Medulla oblongata (tissue), 1 donor: ENCODE data around the gene STK32B.
"Not testable (repeated sequence)": the region's sequence is repeated elsewhere in the genome, so short reads cannot be mapped to it uniquely, and the experiment has no call there.

ENCODE experiments used
- DNase-seq: peaks from one replicate; pipeline ENCODE4 v3.0.0-alpha.2; 2015; ENCODE audit errors: extremely low spot score

The STK32B gene

GRCh38 chr4:5443976-5444802 is 392.9 kb downstream of the STK32B start:
- DNase-seq: not testable (repeated sequence)

- no peak for DNase-seq
These were observed 393.7 kb downstream of the STK32B start for GRCh38 chr4:5444918-5445517.

- DNase-seq: no peak
These were observed 395.4 kb downstream of the STK32B start for GRCh38 chr4:5446595-5447226.

- DNase-seq: no peak
These were observed 396.5 kb downstream of the STK32B start for GRCh38 chr4:5447755-5448154.

- no peak for DNase-seq
These were observed 396.9 kb downstream of the STK32B start for GRCh38 chr4:5448221-5448620.

- DNase-seq: no peak
These were observed 400.0 kb downstream of the STK32B start for GRCh38 chr4:5451243-5451642.

GRCh38 chr4:5452156-5452555 is 400.9 kb downstream of the STK32B start:
- no peak for DNase-seq

GRCh38 chr4:5455003-5455585 is 403.8 kb downstream of the STK32B start:
- DNase-seq: no peak

GRCh38 chr4:5456296-5456845 is 405.1 kb downstream of the STK32B start:
- DNase-seq: no peak

- DNase-seq: no peak
These were observed 407.4 kb downstream of the STK32B start for GRCh38 chr4:5458676-5459075.

- DNase-seq: no peak
These were observed 408.0 kb downstream of the STK32B start for GRCh38 chr4:5459236-5459635.

- no peak for DNase-seq
These were observed 409.0 kb downstream of the STK32B start for GRCh38 chr4:5460106-5460801.

GRCh38 chr4:5461477-5461876 is 410.2 kb downstream of the STK32B start:
- no peak for DNase-seq

- no peak for DNase-seq
These were observed 411.1 kb downstream of the STK32B start for GRCh38 chr4:5462254-5462835.

GRCh38 chr4:5462896-5463295 is 411.6 kb downstream of the STK32B start:
- no peak for DNase-seq

- DNase-seq: no peak
These were observed 412.1 kb downstream of the STK32B start for GRCh38 chr4:5463361-5463760.

- no peak for DNase-seq
These were observed 412.8 kb downstream of the STK32B start for GRCh38 chr4:5463936-5464650.

- DNase-seq: no peak
These were observed 414.2 kb downstream of the STK32B start for GRCh38 chr4:5465529-5465928.

GRCh38 chr4:5465956-5466355 is 414.7 kb downstream of the STK32B start:
- no peak for DNase-seq

GRCh38 chr4:5467111-5467510 is 415.8 kb downstream of the STK32B start:
- DNase-seq: no peak
